ENCODE results near the gene RGL2. TPM values are rescaled to one million over a fixed set of nuclear protein-coding genes. Genes with fewer than 3 reads are reported as not detected.
"Not testable (repeated sequence)": the region's sequence is repeated elsewhere in the genome, so short reads cannot be mapped to it uniquely, and the experiment has no call there.

RGL2 gene
- total RNA-seq, 1 donor from 2014 or later, result 43.3 TPM

DNA sequence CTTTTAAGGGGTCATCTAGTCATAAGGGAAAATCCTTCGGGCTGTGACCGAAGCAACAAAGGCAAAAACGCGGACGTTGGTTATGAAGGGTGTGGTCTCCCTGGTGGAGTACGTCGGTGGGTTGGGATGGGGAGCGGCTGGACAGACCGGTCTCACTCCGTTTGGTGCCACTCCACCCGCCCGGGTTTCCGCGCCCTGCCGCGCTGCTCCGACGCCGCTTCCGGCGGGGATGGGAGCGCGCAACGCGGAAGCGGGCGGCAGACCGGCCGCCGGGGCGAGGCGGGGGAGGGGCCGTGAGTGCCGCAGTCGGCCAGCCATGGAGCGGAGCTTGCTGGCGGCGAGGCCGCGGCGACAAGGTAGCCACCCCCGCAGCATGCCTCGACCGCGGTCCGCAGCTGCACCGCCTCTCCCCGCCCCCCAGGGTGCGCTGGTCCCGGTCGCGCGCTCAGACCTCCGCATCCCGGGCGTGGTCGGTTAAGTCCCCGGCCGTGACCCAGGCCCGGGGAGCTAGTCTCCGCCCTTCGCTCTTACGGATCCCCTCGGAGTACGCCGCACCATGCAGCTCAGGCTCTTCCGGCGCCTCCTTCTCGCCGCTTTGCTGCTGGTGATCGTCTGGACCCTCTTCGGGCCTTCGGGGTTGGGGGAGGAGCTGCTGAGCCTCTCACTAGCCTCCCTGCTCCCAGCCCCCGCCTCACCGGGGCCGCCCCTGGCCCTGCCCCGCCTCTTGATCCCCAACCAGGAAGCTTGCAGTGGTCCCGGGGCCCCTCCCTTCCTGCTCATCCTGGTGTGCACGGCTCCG lies 21.7 kb downstream of the RGL2 start, which contains the start of gene B3GALT4:
TSS of gene B3GALT4 (plus strand) at position 260 of the 799 bp plus-strand sequence. CDS start at position 557, 297 bp downstream.
- intact Hi-C loops (cut with micrococcal nuclease), result loop anchor here (1.0 to 2.0 kb wide), 4 partner anchors 12 to 114 kb away; partner anchors contain the start of genes KIFC1, PFDN6 and WDR46

- intact Hi-C loops (cut with micrococcal nuclease), result loop anchor here (2.0 kb wide), 1 partner anchor 68 kb away; no protein-coding TSS in a partner anchor
Observed at GRCh38 chr6:33276581-33276863, 22.2 kb downstream of the RGL2 start.

GRCh38 chr6:33275795-33276580 lies 22.8 kb downstream of the RGL2 start:
- intact Hi-C loops (cut with micrococcal nuclease), result loop anchor here (2.0 kb wide), 1 partner anchor 69 kb away; no protein-coding TSS in a partner anchor

- intact Hi-C loops (cut with micrococcal nuclease), result loop anchor here (5.0 kb wide), 1 partner anchor 138 kb away; the partner anchor contains the start of gene PHF1
Observed at GRCh38 chr6:33273924-33274902, 24.5 kb downstream of the RGL2 start.

DNA sequence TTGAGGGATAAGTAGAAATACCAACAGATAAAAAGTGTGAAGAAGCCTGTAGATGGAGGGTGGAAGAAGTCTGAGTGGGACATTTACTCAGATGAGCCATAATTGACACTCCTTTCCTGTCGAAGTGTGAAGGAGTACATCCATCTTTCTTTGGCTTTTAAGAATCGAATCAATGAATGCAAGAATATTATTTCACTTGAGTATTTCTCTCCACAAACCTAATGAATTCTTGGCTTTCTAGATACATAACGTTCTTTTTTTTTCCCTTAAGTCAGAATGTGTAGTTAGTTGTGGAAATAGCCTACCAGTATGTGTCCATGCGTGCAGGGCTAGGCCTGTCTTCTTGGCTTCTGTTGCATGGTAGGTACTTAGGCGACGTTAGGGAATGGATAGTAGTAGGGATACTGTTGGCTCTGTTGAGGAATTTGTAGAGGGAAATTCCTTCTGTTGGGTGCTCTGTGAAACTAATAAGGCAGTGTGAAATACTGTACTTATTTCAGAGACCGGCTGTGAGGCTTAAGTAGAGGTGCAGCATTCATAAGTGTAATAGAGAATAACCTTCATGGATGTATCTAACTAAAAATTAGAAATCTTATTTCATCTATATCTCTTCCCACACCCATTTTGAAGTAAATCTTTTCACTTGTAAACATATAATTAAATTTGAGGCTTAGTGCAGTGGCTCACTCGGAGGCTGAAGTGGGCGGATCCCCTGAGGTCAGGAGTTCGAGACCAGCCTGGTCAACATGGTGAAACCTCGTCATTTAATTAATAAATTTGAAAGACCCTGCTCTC lies 25.4 kb downstream of the RGL2 start:
- intact Hi-C loops (cut with micrococcal nuclease), result loop anchor here (5.0 kb wide), 1 partner anchor 139 kb away; the partner anchor contains the start of gene PHF1

DNA sequence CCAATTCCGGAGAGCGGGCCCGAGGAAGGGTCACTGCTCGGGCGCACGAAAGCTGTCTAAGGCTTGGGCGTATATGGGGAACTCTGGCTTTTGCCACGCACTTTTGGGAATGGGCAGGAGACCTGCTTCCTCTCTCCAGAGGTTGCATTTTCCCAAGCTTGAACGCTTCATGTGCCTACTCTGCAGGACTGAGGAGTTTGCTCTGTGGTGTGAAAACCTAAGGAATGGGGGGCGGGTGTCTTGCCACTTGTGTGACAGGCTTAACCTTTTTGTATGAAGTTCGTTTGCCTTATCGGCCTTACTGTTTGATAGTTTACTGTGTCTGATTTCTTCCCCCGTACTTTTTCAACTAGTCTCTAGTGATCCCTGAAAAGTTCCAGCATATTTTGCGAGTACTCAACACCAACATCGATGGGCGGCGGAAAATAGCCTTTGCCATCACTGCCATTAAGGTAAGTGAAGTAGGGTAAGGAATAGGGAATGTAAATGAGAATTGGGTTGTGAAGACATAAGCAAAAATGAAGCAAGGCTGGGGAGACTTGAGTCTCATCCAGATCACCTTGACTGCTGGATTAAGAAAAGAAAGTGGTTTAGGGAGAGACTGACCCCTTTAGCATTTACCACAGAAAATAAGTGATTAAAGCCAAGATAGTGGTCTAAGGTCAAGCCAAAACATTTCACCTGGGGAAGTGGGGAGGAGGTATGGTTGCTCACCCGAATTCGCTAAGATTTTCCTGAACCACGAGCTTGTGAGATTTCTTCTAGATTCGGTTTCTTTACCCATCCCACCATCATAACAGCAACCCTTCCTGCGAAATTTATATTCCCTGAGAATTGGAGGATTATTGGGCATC lies 26.2 kb downstream of the RGL2 start:
- intact Hi-C loops (cut with micrococcal nuclease), result loop anchor here (1.0 to 5.0 kb wide), 2 partner anchors 17 to 140 kb away; partner anchors contain the start of genes PFDN6, PHF1 and WDR46

DNA sequence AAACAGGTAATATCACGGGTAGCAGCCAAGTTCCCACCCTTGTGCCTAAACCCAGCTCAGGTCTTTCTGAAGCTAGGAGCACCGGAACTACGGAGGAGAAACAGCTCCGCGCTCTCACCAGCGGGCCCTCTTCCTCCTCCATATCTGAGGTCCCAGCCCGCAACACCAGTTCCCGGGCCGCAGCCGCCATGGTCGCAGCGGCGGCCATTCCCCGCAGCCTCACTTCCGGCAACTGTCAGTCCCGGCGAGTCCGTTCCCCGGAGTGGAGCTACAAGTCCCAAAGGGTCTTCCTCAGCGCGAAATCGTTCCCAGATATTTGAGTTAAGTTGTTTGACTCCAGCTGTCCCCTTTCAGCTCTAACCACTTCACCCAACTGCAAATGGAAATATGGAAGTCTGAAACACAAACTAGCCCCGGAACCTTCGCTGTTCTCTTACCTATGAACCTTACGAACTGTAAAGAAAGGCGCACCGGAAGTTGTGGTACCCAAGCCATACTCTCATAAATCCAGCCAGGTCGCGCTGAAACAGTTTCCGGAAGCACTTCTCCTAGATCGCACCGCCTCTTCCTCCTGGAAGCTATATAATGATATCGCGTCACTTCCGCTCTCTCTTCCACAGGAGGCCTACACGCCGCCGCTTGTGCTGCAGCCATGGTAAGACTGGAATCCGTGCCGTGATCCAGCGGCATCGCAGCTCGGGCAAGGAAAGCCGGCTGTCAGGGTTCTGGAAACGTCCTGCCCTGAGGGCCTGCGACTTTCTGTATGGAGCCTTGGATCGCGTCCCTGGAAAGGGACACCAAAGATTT lies 27.1 kb downstream of the RGL2 start, which contains the start of the genes RPS18 and VPS52:
TSS of gene RPS18 (plus strand) at position 608 of the 807 bp plus-strand sequence. CDS start at position 653, 45 bp downstream.
TSS of gene VPS52 (minus strand) at position 409 of the 807 bp plus-strand sequence. CDS start at position 208, 201 bp downstream.
- intact Hi-C loops (cut with micrococcal nuclease), result loop anchor here (1.0 to 5.0 kb wide), 6 partner anchors 18 to 141 kb away; partner anchors contain the start of genes PFDN6, PHF1, RXRB and SLC39A7

DNA sequence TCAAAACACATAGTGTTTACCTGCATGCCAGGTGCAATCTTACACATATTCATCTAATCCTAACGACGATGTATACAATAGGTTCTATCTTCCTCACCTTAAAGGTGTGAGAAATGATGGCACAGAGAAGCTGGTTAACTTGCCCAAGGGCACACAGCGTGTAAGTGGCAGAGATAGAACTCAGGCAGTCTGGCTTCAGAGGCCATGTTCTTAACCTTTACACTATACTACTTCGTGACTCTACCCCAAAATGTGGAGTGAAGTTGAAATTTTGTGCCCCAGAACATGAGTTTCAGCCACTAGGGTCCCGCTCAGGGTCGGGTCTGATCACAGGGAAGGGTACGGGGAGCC lies 27.6 kb downstream of the RGL2 start:
- intact Hi-C loops (cut with micrococcal nuclease), result loop anchor here (1.0 to 5.0 kb wide), 5 partner anchors 22 to 141 kb away; partner anchors contain the start of genes PHF1, RXRB and SLC39A7

GRCh38 chr6:33264015-33264414 lies 34.7 kb downstream of the RGL2 start:
- intact Hi-C loops (cut with micrococcal nuclease), result no loop called here

- intact Hi-C loops (cut with micrococcal nuclease), result not testable (repeated sequence)
Observed at GRCh38 chr6:33262490-33262889, 36.3 kb downstream of the RGL2 start.

GRCh38 chr6:33259032-33259431 lies 39.7 kb downstream of the RGL2 start:
- intact Hi-C loops (cut with micrococcal nuclease), result no loop called here

GRCh38 chr6:33254591-33254990 lies 44.2 kb downstream of the RGL2 start:
- intact Hi-C loops (cut with micrococcal nuclease), result no loop called here

DNA sequence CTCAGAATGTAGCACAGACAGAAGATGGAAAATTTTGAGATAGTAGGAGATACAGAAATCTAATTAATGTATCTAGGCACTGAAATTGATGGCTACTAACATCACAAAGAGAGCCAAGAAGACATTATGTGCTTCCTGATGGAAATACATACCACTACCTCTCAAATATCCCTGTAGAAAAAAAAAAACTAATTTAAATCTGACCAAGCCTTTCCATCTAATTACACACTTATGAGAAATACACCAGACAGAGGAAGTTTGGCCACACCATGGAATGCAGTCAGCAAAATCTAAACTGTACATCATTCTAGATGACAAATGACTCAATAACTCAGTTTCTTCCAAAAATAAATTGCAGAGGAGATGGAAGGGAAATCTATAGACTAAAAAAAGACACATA lies 46.0 kb downstream of the RGL2 start:
- intact Hi-C loops (cut with micrococcal nuclease), result no loop called here

- intact Hi-C loops (cut with micrococcal nuclease), result no loop called here
Observed at GRCh38 chr6:33251395-33252012, 47.2 kb downstream of the RGL2 start.

DNA sequence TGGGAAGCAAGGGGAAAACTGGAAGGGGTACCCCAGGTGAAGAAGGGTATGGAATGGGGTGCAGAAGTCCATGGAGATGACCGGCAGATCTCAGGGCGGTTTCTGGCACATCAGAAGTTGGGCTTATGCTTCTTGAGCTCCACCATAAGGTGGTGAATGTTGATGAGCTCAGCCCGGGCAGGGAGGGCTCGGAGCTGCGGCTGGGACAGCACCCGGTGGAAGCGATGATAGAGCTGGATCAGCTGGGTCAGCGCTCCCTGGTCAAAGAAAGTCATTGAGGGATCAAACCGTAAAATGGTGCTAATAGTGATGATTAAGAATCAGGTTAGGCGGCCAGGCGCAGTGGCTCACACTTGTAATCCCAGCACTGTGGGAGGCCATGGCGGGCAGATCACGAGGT lies 48.0 kb downstream of the RGL2 start:
- intact Hi-C loops (cut with micrococcal nuclease), result no loop called here

DNA sequence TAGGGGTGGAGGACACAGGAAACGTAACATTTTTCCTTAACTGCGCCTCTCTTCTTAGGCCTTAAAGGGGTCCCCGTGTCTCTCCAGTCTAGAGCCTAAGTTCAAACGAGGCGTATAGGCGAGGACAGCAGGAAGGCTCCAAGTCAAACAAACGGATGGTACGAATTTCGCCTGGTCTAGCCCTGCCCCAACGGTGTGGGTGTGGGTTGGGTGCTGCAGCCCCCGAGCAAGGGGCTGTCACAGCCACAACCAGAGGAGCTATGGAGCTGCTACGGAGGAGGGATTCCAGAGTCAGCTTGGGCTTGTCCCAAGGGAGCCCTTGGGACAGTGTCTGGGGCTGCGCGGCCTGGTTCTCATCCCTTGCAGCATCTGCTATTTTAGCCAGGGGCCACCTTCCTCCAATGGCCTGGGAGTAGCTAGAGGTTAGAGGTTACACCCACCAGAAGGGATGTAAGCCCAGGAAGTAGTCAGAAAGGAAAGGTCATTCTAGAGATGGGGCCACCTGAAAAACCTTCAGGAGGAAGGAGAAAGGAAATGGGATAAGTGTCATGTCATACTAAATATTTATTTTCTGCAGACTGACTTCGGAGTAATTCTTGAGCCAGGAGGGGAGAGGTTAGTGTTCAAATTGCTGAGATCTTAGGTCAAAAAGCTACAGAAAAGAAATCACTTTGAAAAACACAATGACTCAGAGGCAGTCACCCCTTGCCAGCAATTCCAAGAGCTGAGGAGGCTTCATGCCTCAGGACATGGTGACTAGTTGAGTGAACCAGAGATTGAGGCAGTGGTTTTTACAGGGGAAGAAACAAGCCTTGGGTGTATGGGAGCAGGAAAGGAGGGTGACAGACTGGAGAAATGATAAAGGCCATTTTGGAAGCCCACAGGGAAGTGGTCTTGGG lies 48.8 kb downstream of the RGL2 start:
- intact Hi-C loops (cut with micrococcal nuclease), result loop anchor here (1.0 kb wide), 2 partner anchors 21 to 50 kb away; partner anchors contain the start of genes RXRB, SLC39A7 and VPS52
